Natural killer cell (primary cell): ENCODE data around the gene CORT. TPM values are rescaled to one million over a fixed set of nuclear protein-coding genes. Genes with fewer than 3 reads are reported as not detected.

Experiments used
- ATAC-seq, 3 donors: fragments of 150-1000 bp in 2 of 3; fragments of 200-7000 bp in 1 of 3; cut with Tn5 transposase; 1 replicate in 1 of 3; 2 replicates in 2 of 3; pipeline ENCODE4 v1.10.0; 2021; ENCODE audit warnings: mild to moderate bottlenecking in 2 of 3, moderate library complexity in 2 of 3
- DNase-seq, 2 donors: peaks; one replicate each; pipeline versions ENCODE4 v3.0.0 to v3.0.0-alpha.2; 2013 to 2021; ENCODE audit warnings: mixed read lengths in 1 of 2
- H3K27ac ChIP-seq: one replicate; pipeline ENCODE4 v1.5.1; 2013; ENCODE audit warnings: mild to moderate bottlenecking, low read length
- H3K27me3 ChIP-seq: one replicate; pipeline ENCODE4 v1.6.1; 2013; ENCODE audit warnings: low read length; ENCODE audit not compliant: control insufficient read depth, insufficient read depth
- H3K36me3 ChIP-seq: one replicate; pipeline ENCODE4 v1.6.1; 2013; ENCODE audit warnings: low read length; ENCODE audit not compliant: control insufficient read depth, insufficient read depth
- H3K4me1 ChIP-seq: one replicate; pipeline ENCODE4 v1.6.1; 2013; ENCODE audit warnings: low read length; ENCODE audit not compliant: control insufficient read depth, insufficient read depth
- H3K4me3 ChIP-seq: one replicate; pipeline ENCODE4 v1.5.1; 2013; ENCODE audit warnings: low read length
- H3K9me3 ChIP-seq: one replicate; pipeline ENCODE4 v1.6.1; 2013; ENCODE audit warnings: low read length; ENCODE audit not compliant: control insufficient read depth, insufficient read depth
- H3K27ac Mint-ChIP-seq, 2 donors: one replicate each; pipeline ENCODE4 v1.8.0; 2022; ENCODE audit warnings: mild to moderate bottlenecking in 2 of 2, mixed read lengths in 2 of 2, moderate library complexity in 1 of 2
- H3K27me3 Mint-ChIP-seq, 2 donors: one replicate each; pipeline ENCODE4 v1.8.0; 2022; ENCODE audit warnings: low read depth in 2 of 2, mixed read lengths in 2 of 2
- H3K36me3 Mint-ChIP-seq: one replicate; pipeline ENCODE4 v1.8.0; 2022; ENCODE audit warnings: mixed read lengths
- H3K4me1 Mint-ChIP-seq, 2 donors: one replicate each; pipeline ENCODE4 v1.8.0; 2022; ENCODE audit warnings: mixed read lengths in 2 of 2
- H3K4me3 Mint-ChIP-seq: one replicate; pipeline ENCODE4 v1.8.0; 2022; ENCODE audit warnings: mild to moderate bottlenecking, moderate library complexity, mixed read lengths
- H3K9me3 Mint-ChIP-seq, 2 donors: one replicate each; pipeline ENCODE4 v1.8.0; 2022; ENCODE audit warnings: mixed read lengths in 2 of 2
- WGBS: methylation state at CpG from one replicate; pipeline ENCODE4 v1.1.7; 2013; ENCODE audit warnings: missing lambda C conversion rate; ENCODE audit not compliant: insufficient coverage; 5-methylcytosine and 5-hydroxymethylcytosine counted together
- intact Hi-C: fragments of 100-400 bp; cut with micrococcal nuclease; formaldehyde crosslinking; loops from one replicate; pipeline ENCODE4 v1.14.2; 2022
- total RNA-seq, 4 donors: library from RNA; stranded (reverse); fragments of 120-200 nt in 1 of 4; gene quantifications; one replicate each; pipeline versions ENCODE4 v1.2.3 to v1.2.4, GENCODE V29; 2013 to 2022
- TF ChIP-seq, protein P1 (sequence below): fragments of 200-600 bp; IDR thresholded peaks from one replicate; pipeline ENCODE4 v1.8.0; 2022; ENCODE audit warnings: antibody characterized with exemption

Gene CORT
- total RNA-seq, 3 donors from 2014 or later (not counting 1 experiment from before 2014, with no cell fraction given): not detected

DNA sequence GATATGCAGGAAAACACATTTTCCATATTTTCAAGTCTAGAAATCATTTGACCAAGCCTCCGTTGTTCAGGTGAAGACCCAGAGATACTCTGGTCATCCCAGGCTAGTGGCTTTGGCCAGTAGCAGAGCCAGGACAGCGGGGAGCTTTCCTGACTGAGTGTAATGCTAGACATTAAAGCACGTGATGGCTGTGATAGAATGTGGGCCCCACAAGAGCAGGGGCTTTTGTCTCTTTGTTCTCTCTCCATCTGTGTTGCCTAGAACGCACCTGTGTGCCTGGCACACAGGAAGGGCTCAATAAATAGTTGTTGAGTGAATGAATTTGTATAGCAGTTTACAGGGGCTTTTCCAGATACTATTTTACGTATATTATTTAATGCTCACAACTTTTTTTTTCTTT is 9.0 kb upstream of the CORT start:
- H3K27me3 ChIP-seq: no peaks in the 10 kb centered on the region
- intact Hi-C loops: no loop called here
- no peaks in the 10 kb centered on the region for H3K4me1 ChIP-seq
- ATAC-seq (no peak), DNase-seq (no peak)
- 93% methylated on average over 5 of the region's 5 CpGs for WGBS
- no peaks in the 10 kb centered on the region for H3K9me3 Mint-ChIP-seq
- H3K36me3 Mint-ChIP-seq: no peaks in the 10 kb centered on the region
- H3K27ac ChIP-seq: no peak overlapping the region
- no peak overlapping the region for H3K4me3 ChIP-seq
- H3K36me3 ChIP-seq: no peaks in the 10 kb centered on the region
- H3K4me1 Mint-ChIP-seq: no peaks in the 10 kb centered on the region
- H3K27me3 Mint-ChIP-seq: no peaks in the 10 kb centered on the region
- H3K4me3 Mint-ChIP-seq: no peak overlapping the region
- H3K9me3 ChIP-seq: no peaks in the 10 kb centered on the region
- H3K27ac Mint-ChIP-seq: no peak overlapping the region
- TF ChIP-seq, protein P1, sequence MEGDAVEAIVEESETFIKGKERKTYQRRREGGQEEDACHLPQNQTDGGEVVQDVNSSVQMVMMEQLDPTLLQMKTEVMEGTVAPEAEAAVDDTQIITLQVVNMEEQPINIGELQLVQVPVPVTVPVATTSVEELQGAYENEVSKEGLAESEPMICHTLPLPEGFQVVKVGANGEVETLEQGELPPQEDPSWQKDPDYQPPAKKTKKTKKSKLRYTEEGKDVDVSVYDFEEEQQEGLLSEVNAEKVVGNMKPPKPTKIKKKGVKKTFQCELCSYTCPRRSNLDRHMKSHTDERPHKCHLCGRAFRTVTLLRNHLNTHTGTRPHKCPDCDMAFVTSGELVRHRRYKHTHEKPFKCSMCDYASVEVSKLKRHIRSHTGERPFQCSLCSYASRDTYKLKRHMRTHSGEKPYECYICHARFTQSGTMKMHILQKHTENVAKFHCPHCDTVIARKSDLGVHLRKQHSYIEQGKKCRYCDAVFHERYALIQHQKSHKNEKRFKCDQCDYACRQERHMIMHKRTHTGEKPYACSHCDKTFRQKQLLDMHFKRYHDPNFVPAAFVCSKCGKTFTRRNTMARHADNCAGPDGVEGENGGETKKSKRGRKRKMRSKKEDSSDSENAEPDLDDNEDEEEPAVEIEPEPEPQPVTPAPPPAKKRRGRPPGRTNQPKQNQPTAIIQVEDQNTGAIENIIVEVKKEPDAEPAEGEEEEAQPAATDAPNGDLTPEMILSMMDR: no peak

DNA sequence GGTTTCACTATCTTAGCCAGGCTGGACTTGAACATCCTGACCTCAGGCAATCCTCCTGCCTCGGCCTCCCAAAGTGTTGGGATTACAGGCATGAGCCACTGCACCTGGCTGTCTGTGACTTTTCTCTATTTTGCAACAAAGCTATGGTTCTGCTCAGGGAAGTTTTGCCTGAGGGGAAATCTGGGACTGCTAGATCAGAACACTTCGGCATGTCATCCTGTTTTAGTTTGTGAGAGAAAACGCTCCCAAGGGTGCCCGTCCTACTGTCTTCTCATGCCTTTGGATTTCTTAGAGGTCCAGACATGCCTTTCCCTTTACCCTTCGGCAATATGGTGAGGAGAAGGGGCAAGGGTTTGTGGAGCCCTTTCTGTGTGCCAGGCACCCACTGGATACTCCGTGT is 5.6 kb upstream of the CORT start:
- no peaks in the 10 kb centered on the region for H3K9me3 ChIP-seq
- intact Hi-C loops: no loop called here
- H3K4me3 Mint-ChIP-seq: no peak overlapping the region
- H3K27ac ChIP-seq: no peak overlapping the region
- H3K27me3 ChIP-seq: no peaks in the 10 kb centered on the region
- no peaks in the 10 kb centered on the region for H3K36me3 Mint-ChIP-seq
- H3K9me3 Mint-ChIP-seq: no peaks in the 10 kb centered on the region
- ATAC-seq (no peak), DNase-seq (no peak)
- H3K4me3 ChIP-seq: no peak overlapping the region
- no peaks in the 10 kb centered on the region for H3K36me3 ChIP-seq
- TF ChIP-seq, protein P1: no peak
- 94% methylated on average over 6 of the region's 6 CpGs for WGBS
- no peaks in the 10 kb centered on the region for H3K4me1 ChIP-seq
- H3K27me3 Mint-ChIP-seq: no peaks in the 10 kb centered on the region
- no peak overlapping the region for H3K27ac Mint-ChIP-seq
- H3K4me1 Mint-ChIP-seq: peaks cover 6 to 7% of the 10 kb centered on the region in 2 donors

DNA sequence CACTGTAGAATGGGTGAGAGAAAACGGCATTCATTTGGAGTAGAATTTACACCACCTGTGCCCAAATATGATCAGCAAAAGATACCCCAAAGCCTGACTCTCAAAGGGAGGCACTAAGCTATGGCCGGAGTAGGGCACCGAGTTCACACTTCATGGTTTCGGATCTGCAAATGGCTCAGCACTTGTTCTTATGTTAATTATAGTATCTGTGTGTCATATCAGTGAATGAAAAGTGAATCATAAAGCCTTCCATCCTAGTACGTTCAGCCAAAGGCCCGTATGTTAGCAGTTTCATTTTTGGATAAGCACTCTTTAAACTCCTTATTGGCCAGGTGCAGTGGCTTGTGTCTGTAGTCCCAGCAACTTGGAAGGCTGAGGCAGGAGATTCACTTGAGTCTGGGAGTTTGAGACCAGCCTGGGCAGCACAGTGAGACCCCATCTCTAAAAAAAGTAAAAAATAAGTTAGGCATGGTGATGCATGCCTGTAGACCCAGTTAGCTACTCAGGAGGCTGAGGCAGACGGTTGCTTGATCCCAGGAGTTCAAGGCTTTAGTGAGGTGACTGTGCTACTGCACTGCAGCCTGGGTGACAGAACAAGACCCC is 4.9 kb upstream of the CORT start:
- H3K4me1 ChIP-seq: no peaks in the 10 kb centered on the region
- Mint-ChIP-seq H3K4me1 (peaks cover 6 to 7% of the 10 kb centered on the region in 2 donors), H3K27ac (no peak overlapping the region), H3K36me3 (no peaks in the 10 kb centered on the region), H3K4me3 (no peak overlapping the region), H3K9me3 (no peaks in the 10 kb centered on the region), H3K27me3 (peaks cover 2 to 4% of the 10 kb centered on the region in 2 donors)
- TF ChIP-seq, protein P1: no peak
- no peaks in the 10 kb centered on the region for H3K36me3 ChIP-seq
- H3K27me3 ChIP-seq: no peaks in the 10 kb centered on the region
- no peak overlapping the region for H3K27ac ChIP-seq
- H3K4me3 ChIP-seq: no peak overlapping the region
- 90% methylated on average over 7 of the region's 7 CpGs for WGBS
- no peak for ATAC-seq
- no peak for DNase-seq
- H3K9me3 ChIP-seq: no peaks in the 10 kb centered on the region
- intact Hi-C loops: no loop called here
